GM21447 (cell line): ENCODE data around the gene ANKRD66.
"Not testable (repeated sequence)": the region's sequence is repeated elsewhere in the genome, so short reads cannot be mapped to it uniquely, and the experiment has no call there.

Source experiments
- ATAC-seq: cut with Tn5 transposase; IDR thresholded peaks from one replicate; pipeline ENCODE4 v1.9.1; 2021; ENCODE audit not compliant: unreplicated experiment

Gene ANKRD66

DNA sequence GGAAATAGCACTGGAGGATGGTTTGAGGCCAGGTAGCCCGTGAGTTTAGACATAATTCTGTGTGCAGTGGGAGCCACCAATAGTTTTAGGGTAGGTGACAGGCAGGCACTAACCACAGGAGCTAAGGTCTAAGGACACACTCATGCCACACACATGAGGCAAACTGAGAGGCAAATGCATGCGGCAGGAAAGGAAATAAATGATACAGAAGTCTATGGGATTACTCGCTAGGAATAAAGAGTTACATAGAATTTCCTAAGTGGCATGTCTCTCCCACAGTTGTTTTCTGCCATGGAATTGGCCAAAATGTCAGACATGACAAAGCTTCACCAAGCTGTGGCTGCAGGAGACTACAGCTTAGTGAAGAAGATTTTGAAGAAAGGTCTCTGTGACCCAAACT lies 4.9 kb downstream of the ANKRD66 start:
- ATAC-seq, result no peak

DNA sequence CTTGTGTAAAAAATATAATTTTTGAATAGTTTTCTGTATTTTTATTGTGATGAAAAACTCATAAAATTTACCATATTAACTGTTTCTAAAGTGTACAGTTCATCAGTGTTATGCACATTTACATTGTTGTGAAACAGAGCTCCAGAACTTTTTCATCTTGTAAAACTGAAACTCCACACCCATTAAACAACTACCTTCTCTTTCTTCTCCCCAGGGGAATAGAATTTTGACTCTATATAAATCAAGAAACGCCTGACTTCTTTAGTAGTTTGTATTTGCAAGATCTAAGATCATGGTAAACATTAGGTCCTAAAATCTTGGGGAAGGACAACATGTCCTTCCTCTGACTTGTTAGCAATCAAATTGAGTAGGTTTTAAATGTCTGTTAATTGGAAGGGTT lies 9.1 kb downstream of the ANKRD66 start:
- ATAC-seq, result no peak

DNA sequence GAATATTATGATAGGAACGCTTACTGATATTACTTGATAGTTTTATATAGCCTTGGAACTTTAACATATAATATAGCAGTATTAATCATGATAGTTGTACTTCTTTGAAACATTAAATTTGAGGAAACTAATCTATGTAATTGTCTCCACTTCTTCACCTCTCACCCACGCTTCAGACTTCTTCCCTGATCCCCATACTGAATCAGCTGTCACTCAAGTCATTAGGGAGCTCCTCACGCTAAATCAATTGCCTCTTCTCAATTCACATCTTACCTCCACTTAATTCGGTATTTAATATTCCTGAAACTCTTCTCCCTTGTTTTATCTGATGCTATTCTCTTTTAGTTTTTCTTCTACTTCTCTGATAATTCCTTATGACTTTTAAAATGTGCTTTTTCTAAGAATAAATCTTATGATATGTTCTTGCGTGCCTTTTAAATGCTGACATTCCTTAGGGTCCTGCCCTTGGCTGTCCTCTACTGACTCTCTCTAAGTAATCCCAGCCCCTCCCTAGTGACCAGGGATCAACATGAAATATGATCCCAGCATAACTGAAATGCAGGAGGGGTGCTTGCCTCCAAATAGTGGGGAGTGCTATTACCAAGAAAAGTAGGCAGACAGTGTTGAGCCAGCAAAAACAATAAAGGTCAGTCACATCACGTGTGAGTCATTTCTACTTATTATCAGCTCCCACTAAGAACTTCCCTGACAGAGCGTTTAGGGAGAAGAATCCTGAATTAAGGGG lies 9.9 kb downstream of the ANKRD66 start:
- no peak for ATAC-seq

DNA sequence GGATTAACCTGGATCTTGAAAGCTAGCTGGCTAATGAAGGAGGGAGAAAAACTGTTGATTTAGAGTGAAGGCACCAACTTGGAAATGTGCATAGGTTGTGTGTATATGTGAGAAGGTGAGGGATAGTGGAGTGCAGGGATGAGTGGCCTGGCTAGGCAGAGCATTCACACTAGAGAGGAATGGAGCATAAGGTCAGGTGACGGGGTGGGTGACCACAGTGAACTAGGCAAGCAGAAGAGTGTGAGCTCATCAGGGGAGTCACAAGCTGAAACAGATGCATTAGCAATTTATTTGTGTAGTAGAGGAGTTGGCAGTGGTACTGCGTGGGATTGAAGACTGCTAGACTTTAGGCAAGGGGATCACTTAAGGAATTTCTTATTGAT lies 10.5 kb downstream of the ANKRD66 start:
- ATAC-seq, result no peak

DNA sequence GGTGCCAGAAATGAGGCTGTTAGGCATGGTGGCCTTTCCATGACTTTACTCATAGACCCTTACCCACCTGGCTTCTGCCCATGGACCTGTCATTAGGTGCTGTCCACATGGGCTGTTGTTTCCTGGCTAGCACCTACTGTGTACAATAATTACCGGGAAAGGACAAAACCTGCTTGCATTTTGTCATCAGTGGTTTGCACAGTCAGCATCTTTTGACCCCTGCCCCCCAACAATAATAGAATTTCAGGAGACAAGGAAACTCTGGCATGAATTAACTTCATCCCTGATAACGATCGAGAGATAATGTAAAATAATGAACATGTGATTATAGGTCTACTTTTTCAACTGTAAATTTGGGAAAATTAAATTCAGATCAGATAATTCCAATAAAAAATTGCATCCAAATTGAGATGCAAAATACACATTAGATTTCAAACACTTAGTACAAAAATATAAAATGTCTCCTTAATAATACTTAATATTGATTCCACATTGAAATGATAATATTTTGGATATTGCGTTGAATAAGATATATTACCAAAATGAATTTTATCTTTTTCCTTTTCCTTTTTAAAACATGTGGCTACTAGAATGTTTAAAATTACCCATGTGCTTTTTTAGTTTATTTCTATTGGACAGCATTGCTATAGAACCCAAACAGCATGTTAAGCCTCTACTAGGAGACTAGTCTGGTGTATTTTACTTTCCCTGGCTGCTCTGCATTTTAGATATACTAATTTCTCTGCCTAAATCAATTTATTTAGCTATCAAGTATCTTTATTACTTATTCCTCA lies 12.4 kb downstream of the ANKRD66 start:
- ATAC-seq, result no peak

DNA sequence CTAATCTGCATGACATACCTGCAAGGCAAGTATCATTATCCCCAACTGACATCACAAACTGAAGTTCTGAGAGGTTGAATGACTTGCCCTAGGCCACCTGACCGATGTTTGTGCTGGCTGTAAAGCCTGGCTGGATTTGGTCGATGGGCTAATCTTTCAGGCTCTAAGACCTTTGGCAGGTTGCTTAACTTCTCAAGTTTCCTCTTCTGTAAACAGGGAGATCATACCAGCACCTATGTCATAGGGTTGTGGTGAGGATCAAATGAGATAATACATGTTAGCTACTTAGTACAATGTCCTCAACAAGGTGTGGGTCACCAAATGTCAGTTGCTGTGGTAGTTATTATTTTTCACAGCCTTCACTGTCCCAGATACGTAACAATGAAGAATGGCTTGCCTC lies 14.2 kb downstream of the ANKRD66 start:
- ATAC-seq, result no peak

DNA sequence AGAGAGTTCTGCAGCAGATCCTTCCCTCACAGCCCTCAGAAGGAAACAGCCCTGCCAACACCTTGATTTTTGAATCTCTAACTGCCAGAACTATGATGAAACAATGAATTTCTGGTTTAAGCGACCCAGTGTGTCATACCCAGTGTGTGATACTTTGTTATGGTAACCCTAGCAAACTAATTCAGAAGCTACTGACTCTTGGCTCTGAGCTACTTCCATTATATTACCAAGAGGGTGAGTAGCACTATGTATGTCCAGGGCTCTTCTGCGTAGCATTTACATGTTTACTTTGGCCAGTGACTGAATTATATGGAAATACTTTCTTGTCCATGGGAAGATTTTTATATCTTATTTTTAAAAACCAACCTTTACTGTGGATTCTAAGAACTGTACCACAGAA lies 16.7 kb downstream of the ANKRD66 start:
- ATAC-seq, result no peak

DNA sequence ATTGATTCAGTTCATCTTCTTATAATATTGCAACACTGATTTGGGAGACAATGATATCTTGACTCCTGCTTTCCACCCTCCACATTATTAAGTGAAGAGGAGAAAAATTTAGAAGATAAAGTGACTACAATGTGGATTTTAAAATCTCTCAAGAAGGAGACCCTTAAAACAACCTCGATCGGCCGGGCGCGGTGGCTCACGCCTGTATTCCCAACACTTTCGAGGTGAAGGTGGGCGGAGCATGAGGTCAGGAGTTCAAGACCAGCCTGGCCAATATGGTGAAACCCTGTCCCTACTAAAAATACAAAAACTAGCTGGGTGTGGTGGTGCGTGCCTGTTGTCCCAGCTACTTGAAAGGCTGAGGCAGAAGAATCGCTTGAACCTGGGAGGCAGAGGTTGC lies 17.5 kb downstream of the ANKRD66 start:
- not testable (repeated sequence) for ATAC-seq

DNA sequence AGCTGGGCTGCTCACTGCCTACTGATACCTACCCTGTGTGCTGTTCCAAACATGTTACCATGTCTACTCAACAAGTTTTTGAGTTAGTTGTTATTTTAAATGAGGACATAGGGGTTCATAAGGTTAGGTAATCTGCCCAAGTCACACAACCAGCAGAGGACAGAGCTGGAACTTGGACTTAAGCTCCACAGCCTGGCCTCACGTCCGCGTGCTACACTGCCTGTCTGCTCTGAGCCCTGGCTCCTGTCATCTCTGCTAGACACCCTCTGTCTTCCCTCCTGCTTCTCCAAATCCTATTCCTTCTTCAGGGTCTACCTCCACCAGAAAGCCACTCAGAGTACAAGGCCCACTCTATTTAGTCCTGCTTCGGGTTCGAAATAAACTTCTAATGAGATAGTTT lies 18.2 kb downstream of the ANKRD66 start:
- ATAC-seq, result no peak

DNA sequence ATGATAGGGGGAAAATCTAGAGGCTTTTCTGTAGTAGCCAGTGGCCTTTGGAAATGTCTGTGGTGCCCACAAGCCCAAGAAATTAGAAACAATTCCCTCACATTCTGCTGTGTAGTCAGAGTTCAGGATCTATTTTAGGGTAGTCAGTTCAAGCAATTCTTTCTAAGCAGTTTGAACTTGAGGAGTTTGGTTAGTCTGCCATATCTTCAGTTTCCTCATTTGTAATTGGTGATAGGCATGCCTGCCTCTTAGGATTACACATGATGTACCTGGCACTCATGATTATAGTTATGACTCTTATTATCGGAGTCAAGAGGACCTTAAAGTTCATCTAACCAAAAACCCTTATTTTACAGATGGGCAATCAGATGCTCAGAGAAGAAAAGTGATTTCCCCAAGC lies 25.3 kb downstream of the ANKRD66 start:
- no peak for ATAC-seq

DNA sequence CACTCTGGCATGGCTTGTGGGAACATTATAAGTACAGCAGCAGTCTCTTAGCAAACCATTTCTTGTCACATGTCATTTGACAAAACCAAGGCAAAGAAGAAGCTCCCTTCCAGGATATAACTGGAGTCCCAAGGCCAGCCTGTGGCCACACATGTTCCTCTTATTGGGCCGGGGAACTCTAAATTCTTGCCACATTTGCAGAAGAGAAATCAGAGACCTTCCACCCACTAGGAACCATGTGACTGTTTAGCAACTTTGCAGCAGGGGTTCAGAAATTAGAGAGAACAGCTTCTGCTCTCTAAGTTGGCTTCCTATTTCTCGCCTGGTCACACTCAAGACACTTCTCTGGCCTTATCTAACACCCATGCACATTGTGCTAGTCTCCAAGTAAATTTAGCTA lies 26.0 kb downstream of the ANKRD66 start:
- no peak for ATAC-seq

DNA sequence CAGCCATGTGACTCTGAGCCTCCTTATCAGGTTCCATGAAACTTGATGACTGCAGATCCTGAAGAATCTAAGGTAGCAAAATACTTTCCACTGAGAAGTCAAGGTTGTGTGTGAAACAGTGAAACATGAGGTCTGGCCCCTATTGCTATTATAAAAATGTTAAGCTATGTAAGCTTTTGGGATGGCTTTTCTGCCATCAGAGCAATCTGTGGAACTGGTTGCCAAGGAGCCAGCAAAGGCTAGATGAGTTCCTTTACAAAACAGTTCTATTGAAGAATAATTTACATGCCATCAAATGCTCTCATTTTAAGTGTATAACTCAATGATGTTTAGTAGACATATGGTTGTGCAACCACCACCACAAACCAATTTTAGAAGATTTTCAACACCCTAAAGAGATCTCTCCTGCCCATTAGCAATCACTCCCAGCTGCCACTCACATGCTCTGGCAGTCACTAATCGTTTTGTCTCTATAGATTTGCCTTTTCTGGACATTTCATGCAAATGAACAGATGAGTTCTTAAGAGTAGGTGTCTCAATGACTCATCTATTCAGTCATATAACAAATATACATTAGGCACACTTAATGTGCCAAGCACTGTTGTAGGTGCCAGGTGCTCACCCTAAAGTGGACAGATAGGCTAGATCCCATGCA lies 26.6 kb downstream of the ANKRD66 start:
- ATAC-seq, result no peak

DNA sequence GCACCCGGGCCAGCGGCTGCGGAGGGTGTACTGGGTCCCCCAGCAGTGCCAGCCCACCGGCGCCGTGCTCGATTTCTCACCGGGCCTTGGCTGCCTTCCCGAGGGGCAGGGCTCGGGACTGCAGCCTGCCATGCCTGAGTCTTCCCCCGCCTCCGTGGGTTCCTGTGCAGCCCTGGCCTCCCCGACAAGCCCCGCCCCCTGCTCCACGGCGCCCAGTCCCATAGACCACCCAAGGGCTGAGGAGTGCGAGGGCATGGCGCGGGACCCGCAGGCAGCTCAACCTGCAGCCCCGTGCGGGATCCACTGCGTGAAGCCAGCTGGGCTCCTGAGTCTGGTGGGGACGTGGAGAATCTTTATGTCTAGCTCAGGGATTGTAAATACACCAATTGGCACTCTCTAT lies 28.0 kb downstream of the ANKRD66 start:
- ATAC-seq, result not testable (repeated sequence)

DNA sequence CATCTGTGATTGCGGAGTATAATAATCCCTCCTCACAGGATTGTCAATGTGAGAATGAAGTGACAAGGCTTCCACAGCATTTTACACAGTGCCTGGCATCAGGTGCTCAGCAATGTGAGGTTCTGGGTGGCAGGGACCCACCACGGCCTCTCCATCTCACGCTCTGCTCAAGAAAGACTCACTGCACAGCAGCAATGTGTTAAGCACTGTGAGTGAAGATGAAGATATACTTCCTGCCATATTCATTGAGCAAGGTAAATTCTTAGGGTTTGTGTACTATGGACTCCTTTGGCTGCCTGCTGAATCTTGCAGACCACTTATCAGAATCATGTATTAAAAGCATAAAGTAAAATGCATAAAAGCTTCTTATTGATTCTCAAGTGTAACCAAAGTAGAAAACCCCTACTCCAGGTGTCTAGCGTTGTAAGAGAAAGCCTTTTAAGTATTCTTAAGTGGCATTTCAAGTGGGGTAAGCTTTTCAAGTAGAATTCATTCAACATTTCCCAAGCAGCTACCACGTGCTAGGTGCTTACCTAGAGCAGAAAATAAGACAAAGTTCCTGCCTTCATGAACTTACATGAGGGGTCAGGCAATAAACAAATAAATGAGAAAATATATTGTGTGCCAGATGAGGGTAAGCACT lies 29.5 kb downstream of the ANKRD66 start:
- ATAC-seq, result no peak

DNA sequence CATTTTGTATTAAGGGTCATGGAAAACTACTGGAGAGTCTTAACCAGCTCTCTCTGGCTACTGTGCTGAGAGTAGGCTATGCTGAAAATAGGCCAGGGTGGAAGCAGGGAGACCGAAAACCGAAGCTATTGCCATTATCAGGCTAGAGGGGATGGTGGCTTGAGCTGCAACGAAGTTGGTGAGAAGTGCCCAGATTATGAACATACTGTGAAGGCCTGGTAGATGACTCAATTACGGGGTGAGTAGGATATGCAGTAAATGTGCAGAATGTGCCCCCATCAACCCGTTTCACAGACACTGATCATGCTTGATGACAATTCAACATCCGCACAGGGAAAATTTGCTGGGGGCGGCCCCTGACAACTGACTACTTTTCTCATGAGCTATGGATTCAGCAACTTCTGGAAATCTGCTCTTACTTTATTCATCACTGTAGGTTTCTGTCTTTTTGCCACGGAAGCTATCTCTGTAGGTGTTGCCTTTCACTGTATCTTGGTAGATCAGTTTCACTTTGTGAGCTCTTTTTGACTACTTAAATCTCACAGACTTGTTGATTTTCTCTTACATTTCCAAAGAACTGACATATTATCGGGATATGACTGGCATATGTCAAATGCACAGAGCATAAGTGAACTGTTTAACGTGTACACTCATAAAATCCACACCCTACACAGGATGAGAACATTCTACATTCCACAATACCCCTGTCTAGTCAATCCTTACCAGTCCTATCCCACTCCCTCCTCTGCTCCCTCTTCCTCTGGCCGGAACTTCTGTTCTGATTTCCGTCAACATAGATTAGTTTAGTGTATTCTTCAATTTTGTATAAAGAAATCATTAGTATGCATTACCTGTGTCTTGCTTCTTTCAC lies 31.0 kb downstream of the ANKRD66 start:
- no peak for ATAC-seq

DNA sequence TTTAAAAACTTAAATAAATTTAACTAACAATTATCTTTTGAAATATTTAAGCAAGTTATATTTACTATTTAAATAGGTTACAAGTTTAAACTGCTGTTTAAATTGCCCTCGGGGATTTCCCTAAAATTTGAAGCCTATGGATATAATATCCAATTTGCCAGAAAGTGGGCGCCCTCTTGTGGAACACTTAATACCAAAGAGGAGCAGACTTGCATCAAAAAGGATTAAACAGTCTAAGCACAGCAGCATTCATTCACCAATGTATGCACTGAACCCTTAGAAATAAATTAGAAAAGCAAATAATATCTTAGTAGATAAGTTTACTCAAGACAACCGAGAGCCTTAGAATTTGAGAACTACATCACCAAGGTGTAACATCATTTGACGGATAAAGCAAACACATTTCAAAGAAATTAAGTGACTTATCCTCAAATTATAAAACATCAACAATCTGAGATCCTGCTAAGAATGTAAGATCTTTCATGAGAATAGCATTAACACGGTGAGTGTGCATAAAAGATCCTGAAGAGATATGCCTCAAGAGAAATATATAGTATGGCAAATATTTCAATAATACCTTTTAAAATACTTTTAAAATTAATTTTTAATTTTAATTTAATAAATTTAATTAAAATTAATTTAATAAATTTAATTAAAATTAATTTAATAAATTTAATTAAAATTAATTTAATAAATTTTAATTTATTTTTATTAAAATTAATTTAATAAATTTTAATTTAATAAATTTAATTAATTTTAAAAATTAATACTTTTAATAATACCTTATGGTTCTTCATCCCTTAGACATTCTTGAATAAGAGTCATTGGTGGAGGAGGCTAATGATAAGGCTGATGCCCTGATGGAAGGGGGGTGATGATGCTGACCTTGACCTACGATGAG lies 35.0 kb downstream of the ANKRD66 start:
- ATAC-seq, result no peak

DNA sequence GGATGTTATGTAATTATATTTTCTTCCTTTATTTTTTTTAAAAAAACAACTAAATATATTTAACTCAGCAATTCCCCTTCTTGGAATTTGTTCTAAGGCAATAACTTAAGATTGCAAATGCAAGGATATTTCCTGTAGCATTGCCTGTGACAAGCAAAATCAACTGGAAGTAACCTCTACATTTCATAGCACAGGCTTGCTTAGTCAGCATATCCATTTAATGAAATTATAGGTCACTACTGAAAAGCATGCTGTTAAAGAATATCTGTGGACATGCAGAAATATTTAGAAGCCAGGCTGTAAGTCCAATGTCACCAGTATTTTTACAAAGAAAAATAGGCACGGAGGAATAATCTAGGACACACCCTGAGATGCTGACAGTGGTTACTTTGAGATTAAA lies 37.8 kb downstream of the ANKRD66 start:
- ATAC-seq, result no peak

DNA sequence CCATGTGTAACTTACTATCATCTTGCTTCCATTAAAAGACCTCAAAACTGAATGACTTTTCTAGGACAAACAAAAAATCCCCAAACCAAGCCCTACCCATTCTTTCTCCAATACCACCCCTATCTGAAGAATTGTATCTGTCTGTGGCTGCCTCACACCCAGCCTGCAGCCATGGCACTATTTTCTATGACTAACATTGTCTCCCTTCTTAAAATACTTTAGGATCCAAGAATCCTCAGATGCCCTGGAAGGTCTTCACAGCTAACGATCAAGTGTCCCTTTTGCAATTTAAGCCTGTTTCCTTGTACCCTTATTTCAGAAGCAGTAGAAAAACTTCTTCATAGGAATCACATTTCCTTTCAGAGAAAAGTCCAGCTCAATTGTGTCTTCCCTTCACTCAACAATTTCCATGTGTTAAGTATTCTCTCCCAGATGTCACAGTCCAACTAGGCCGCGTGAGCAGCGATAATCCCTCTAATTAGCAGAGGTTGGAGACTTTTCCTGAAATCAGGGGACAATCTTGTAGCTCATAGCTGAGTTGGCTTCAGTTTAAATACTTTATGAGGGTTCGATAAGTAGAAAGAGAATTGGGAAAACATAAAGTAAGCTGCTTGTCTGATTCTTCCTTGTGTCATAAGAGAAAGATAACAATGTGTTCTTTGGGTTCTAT lies 41.3 kb downstream of the ANKRD66 start:
- no peak for ATAC-seq

DNA sequence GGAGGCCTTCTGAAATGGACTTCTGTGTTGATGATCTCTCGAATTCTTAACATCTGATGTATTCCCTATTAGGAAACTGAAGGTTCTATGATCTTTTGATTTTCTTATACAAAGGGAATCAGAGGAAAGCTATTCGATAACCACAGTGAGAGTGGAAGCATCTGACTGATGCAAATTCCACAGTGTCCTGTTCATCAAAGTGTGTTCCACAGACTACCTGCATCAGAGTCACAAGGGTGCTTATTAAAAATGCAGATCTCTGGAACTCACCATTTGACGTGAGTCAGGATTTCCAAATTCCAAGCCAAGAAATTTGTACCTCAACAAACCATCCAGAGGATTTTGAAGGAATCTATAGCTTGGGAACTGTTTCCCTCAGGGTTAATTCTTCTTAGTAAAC lies 42.1 kb downstream of the ANKRD66 start:
- no peak for ATAC-seq
